Type B pancreatic cell (in vitro differentiated cells): Measurements from ENCODE around the gene GRIFIN. TPM values are rescaled to one million over a fixed set of nuclear protein-coding genes. Genes with fewer than 3 reads are reported as not detected.

Source experiments
- DNase-seq: peaks from one replicate; pipeline ENCODE4 v3.0.0; 2021; ENCODE audit warnings: mixed read lengths; ENCODE audit not compliant: unreplicated experiment; ENCODE audit errors: extremely low spot score
- H3K27ac Mint-ChIP-seq: 2 replicates; pipeline ENCODE4 v1.8.0; 2021; ENCODE audit warnings: mild to moderate bottlenecking, mixed read lengths
- H3K27me3 Mint-ChIP-seq: 2 replicates; pipeline ENCODE4 v1.8.0; 2021; ENCODE audit warnings: mixed read lengths
- H3K36me3 Mint-ChIP-seq: 2 replicates; pipeline ENCODE4 v1.8.0; 2021; ENCODE audit warnings: mixed read lengths
- H3K4me1 Mint-ChIP-seq: one replicate; pipeline ENCODE4 v1.8.0; 2021; ENCODE audit warnings: mixed read lengths; ENCODE audit not compliant: unreplicated experiment
- H3K4me3 Mint-ChIP-seq: 2 replicates; pipeline ENCODE4 v1.8.0; 2021; ENCODE audit warnings: mild to moderate bottlenecking, mixed read lengths
- H3K9me3 Mint-ChIP-seq: 2 replicates; pipeline ENCODE4 v1.8.0; 2021; ENCODE audit warnings: mixed read lengths
- CTCF ChIP-seq: fragments of 200-600 bp; sonication (generic); conservative IDR thresholded peaks from 2 replicates; pipeline ENCODE4 v1.5.0; 2021; ENCODE audit warnings: antibody characterized with exemption, mild to moderate bottlenecking
- total RNA-seq: library from RNA; stranded (reverse); gene quantifications from 2 replicates; pipeline ENCODE4 v1.2.1, GENCODE V29; 2021; ENCODE audit warnings: low replicate concordance

GRIFIN gene
- total RNA-seq, 1 donor from 2014 or later = not detected

GRCh38 chr7:2494191-2495130 lies 18.3 kb upstream of the GRIFIN start:
- H3K4me1 Mint-ChIP-seq = peaks cover 17% of the 10 kb centered on the region
- no peak overlapping the region for H3K27ac Mint-ChIP-seq
- no peak for TF ChIP-seq CTCF

GRCh38 chr7:2493205-2494164 lies 17.3 kb upstream of the GRIFIN start:
- no peaks in the 10 kb centered on the region for H3K36me3 Mint-ChIP-seq
- H3K9me3 Mint-ChIP-seq = no peaks in the 10 kb centered on the region
- no peak overlapping the region for H3K4me3 Mint-ChIP-seq
- no peaks in the 10 kb centered on the region for H3K27me3 Mint-ChIP-seq
- no peak for DNase-seq
- peaks cover 19% of the 10 kb centered on the region for H3K4me1 Mint-ChIP-seq
- no peak for TF ChIP-seq CTCF
- no peak overlapping the region for H3K27ac Mint-ChIP-seq

More at GRCh38 chr7:2494191-2495130, 18.3 kb upstream of the GRIFIN start:
- Mint-ChIP-seq H3K9me3 (no peaks in the 10 kb centered on the region), H3K27me3 (no peaks in the 10 kb centered on the region), H3K36me3 (no peaks in the 10 kb centered on the region), H3K4me3 (no peak overlapping the region)
- no peak for DNase-seq

GRCh38 chr7:2492038-2492437 lies 15.8 kb upstream of the GRIFIN start:
- TF ChIP-seq CTCF = no peak
- Mint-ChIP-seq H3K27me3 (no peaks in the 10 kb centered on the region), H3K36me3 (no peaks in the 10 kb centered on the region), H3K27ac (no peak overlapping the region), H3K9me3 (no peaks in the 10 kb centered on the region), H3K4me1 (peaks cover 17% of the 10 kb centered on the region), H3K4me3 (no peak overlapping the region)
- DNase-seq = no peak

GRCh38 chr7:2490181-2490651 lies 14.0 kb upstream of the GRIFIN start:
- no peak for TF ChIP-seq CTCF
- no peak overlapping the region for H3K27ac Mint-ChIP-seq
- DNase-seq = no peak
- H3K9me3 Mint-ChIP-seq = no peaks in the 10 kb centered on the region
- H3K36me3 Mint-ChIP-seq = no peaks in the 10 kb centered on the region
- H3K4me3 Mint-ChIP-seq = no peak overlapping the region
- H3K4me1 Mint-ChIP-seq = peaks cover 17% of the 10 kb centered on the region
- H3K27me3 Mint-ChIP-seq = no peaks in the 10 kb centered on the region

- no peak overlapping the region for H3K27ac Mint-ChIP-seq
- no peak overlapping the region for H3K4me3 Mint-ChIP-seq
- DNase-seq = no peak
These were observed 12.5 kb upstream of the GRIFIN start for GRCh38 chr7:2488681-2489080.

More at GRCh38 chr7:2488681-2489080, 12.5 kb upstream of the GRIFIN start:
- no peaks in the 10 kb centered on the region for H3K9me3 Mint-ChIP-seq
- no peaks in the 10 kb centered on the region for H3K36me3 Mint-ChIP-seq
- H3K4me1 Mint-ChIP-seq = peaks cover 14% of the 10 kb centered on the region
- TF ChIP-seq CTCF = no peak
- no peaks in the 10 kb centered on the region for H3K27me3 Mint-ChIP-seq
